Measurements from ENCODE around the gene FRY.

Gene FRY

DNA sequence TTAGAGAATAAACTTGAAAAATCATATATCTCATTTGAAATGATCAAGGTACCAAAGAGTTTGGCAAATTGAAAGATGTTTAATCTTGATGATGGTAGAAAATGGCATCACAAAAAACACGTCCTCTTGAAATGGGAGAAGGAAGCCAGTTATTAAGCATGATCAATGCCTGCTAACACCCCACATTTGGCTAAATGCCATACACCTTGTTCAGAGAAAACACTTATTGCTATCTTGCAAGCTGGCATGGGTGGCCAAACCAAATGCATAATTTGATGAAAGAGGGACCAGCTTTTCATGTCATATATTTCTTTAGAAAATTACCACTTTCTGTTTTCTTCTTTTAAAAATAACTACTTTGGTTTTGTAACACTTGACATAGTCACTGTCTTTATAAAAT lies 142.3 kb downstream of the FRY start:
- DNase-seq (ENCODE audit: low read depth, low spot score): no peak
- TF ChIP-seq, protein P1, sequence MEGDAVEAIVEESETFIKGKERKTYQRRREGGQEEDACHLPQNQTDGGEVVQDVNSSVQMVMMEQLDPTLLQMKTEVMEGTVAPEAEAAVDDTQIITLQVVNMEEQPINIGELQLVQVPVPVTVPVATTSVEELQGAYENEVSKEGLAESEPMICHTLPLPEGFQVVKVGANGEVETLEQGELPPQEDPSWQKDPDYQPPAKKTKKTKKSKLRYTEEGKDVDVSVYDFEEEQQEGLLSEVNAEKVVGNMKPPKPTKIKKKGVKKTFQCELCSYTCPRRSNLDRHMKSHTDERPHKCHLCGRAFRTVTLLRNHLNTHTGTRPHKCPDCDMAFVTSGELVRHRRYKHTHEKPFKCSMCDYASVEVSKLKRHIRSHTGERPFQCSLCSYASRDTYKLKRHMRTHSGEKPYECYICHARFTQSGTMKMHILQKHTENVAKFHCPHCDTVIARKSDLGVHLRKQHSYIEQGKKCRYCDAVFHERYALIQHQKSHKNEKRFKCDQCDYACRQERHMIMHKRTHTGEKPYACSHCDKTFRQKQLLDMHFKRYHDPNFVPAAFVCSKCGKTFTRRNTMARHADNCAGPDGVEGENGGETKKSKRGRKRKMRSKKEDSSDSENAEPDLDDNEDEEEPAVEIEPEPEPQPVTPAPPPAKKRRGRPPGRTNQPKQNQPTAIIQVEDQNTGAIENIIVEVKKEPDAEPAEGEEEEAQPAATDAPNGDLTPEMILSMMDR (IDR thresholded peaks at IDR 0.05; ENCODE audit: insufficient read depth, low read length, missing control alignments): no peak
- H3K4me3 ChIP-seq (ENCODE audit: low read depth, low read length): no peak overlapping the region
- ChIA-PET POLR2A (no interaction called here), CTCF (interaction anchor here (8.4 kb wide), 1 partner anchor 9 kb away, joined by 78 read pairs; no protein-coding TSS in a partner anchor)

DNA sequence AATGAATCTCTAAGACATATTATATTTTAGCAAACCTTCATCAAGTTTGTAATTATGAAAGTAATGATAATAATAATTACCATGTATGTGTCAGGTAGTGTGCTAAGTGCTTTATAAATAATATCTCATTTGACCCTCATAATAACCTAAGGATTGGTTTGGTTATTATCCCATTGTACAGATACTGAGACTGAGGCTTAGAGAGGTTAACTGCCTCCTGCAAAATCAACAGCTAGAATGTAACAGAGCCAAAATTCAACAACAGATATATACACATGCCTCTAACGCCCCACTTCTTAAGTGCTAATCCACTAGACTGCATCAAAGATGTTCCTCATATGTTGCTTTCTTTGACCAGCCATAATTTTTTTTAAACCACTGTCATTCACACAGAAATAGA lies 142.8 kb downstream of the FRY start:
- CTCF ChIA-PET: interaction anchor here (8.4 kb wide), 1 partner anchor 10 kb away, joined by 78 read pairs; no protein-coding TSS in a partner anchor
- no peak for DNase-seq (ENCODE audit: low read depth, low spot score)
- no peak overlapping the region for H3K4me3 ChIP-seq (ENCODE audit: low read depth, low read length)
- TF ChIP-seq, protein P1 (IDR thresholded peaks at IDR 0.05; ENCODE audit: insufficient read depth, low read length, missing control alignments): no peak
- POLR2A ChIA-PET: no interaction called here

DNA sequence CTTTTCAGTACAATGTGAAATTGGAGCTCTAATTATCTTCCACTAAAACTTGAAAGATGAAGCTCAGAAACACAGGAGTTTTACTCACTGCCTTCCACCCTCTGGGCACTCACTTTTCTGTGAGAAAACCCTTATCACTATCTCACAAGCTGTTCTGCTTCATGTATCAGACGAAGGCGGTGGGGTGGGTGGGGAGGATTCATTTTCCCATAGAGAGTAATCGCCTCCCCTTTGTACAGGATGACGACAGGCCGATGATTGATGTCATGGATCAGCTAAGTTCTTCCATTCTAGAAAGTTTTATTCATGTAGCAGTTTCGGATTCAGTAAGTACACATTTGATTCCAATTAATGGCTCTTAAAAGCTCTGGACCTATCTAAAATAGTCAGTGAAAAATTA lies 143.7 kb downstream of the FRY start:
- ChIA-PET CTCF (interaction anchor here (8.4 kb wide), 1 partner anchor 11 kb away, joined by 78 read pairs; no protein-coding TSS in a partner anchor), POLR2A (no interaction called here)
- no peak for DNase-seq (ENCODE audit: low read depth, low spot score)
- TF ChIP-seq, protein P1 (IDR thresholded peaks at IDR 0.05; ENCODE audit: insufficient read depth, low read length, missing control alignments): no peak
- H3K4me3 ChIP-seq (ENCODE audit: low read depth, low read length): no peak overlapping the region

DNA sequence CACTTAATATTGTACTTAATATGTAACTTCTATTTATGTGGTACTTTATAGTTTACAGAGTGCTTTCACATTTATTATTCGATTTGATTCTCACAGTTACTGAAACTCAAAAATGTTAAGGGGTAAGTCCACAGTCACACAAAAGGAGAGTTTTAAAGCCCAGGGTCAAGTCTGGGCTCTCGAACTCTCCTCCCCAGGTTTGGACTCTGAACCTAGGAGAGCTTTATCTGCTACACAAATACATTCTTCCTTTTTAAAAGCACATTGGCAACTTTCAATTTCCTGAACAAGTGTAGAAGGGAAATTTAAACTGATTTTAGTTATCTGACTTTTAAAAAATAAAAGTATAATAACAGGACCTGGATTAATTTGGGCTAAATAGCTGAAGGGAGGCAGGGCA lies 144.4 kb downstream of the FRY start:
- TF ChIP-seq, protein P1 (IDR thresholded peaks at IDR 0.05; ENCODE audit: insufficient read depth, low read length, missing control alignments): no peak
- CTCF ChIA-PET: interaction anchor here (8.4 kb wide), 1 partner anchor 11 kb away, joined by 78 read pairs; no protein-coding TSS in a partner anchor
- no peak for DNase-seq (ENCODE audit: low read depth, low spot score)
- POLR2A ChIA-PET: no interaction called here
- no peak overlapping the region for H3K4me3 ChIP-seq (ENCODE audit: low read depth, low read length)

DNA sequence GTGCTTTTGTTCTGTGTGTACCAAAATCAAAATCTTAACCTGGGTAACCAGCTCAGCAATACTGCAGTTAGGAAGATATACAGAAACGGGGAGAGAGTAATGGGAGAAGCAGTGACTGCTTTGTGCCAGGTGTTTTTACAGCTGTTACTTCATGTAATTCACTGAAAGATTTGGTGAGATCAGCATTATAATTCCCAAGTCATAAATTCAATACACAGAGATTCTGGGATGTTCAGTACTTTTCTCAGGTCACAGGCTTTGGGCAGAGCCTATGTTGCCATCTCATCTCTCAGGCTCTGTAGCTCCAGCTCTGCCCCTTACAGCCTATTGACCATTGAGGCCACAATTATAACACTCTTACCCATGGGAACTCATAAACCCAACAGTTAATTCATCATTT lies 145.1 kb downstream of the FRY start:
- POLR2A ChIA-PET: no interaction called here
- CTCF ChIA-PET: interaction anchor here (8.4 kb wide), 1 partner anchor 12 kb away, joined by 78 read pairs; no protein-coding TSS in a partner anchor
- DNase-seq (ENCODE audit: low read depth, low spot score): no peak
- no peak overlapping the region for H3K4me3 ChIP-seq (ENCODE audit: low read depth, low read length)
- TF ChIP-seq, protein P1 (IDR thresholded peaks at IDR 0.05; ENCODE audit: insufficient read depth, low read length, missing control alignments): no peak

GRCh38 chr13:32178763-32179162 lies 147.2 kb downstream of the FRY start:
- TF ChIP-seq, protein P1 (IDR thresholded peaks at IDR 0.05; ENCODE audit: insufficient read depth, low read length, missing control alignments): no peak
- ChIA-PET CTCF (interaction anchor here (1.1 to 8.4 kb wide), 2 partner anchors 12 to 14 kb away, joined by 4 to 78 read pairs; no protein-coding TSS in a partner anchor), POLR2A (no interaction called here)
- H3K4me3 ChIP-seq (ENCODE audit: low read depth, low read length): no peak overlapping the region
- DNase-seq (ENCODE audit: low read depth, low spot score): no peak

Data from AG04449 (cell line).